HG02623 (cell line): ENCODE results near the gene MCM3.

Experiments used
- ATAC-seq: cut with Tn5 transposase; IDR thresholded peaks from one replicate; pipeline ENCODE4 v1.9.1; 2021; ENCODE audit warnings: moderate library complexity; ENCODE audit not compliant: unreplicated experiment

Gene MCM3

DNA sequence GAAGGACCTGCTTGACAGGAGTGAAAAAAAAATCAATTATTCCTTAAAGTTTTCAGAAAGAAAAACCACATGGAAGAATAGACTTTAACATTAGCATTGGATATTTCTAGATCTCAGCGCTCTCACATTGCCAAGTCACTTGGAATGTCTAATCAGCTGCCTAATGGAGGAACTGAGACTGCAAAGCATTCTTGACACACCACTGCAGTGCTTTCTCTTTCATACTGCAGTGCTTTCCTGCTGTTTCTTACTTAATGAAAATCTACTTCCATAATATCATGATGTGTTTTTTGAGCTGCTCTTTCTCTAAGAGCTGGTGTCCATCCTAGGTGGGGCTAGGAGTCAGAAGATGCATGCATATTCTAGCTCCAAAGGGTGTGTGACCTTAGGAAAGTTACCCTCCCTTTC, 20.4 kb upstream of the MCM3 start:
- peak; percentile 58 for ATAC-seq

GRCh38 chr6:52303178-52303577, 18.6 kb upstream of the MCM3 start:
- no peak for ATAC-seq

DNA sequence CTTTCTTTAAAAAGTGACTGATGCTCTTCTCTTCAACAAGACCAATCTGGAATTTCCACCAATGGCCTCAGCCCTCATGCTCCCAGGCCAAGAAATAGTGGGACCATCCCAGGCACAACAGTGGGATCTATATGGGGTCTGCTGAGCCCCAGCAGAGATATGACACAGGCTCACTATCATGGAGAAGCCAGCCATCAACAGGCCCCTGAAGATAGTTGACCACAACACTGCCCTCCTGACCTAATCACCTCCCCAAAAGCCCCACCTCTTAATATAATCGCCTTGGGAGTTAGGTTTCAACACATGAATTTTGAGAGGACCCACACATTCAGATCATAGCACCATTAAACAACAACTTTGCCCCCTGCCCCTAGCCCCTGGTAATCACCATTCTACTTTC, 16.8 kb upstream of the MCM3 start:
- no peak for ATAC-seq

DNA sequence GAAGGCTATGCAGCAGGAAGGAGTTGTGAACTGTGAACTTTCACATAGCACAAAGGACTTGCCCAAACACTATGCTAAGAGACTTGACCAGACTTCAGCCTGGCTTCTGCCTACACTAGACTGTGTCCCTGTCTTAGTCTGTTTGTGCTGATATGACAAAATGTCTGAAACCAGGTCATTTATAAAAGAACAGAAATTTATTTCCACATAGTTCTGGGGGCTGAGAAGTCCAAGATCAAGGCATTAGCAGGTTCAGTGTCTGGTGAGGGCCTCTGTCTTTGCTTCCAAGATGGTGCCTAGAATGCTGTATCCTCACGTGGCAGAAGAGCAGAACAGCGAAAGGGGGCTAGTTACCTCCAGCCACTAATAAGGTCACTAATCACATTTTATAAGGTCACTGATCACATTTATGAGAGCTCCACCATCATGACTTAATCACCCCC, 16.0 kb upstream of the MCM3 start:
- no peak for ATAC-seq

DNA sequence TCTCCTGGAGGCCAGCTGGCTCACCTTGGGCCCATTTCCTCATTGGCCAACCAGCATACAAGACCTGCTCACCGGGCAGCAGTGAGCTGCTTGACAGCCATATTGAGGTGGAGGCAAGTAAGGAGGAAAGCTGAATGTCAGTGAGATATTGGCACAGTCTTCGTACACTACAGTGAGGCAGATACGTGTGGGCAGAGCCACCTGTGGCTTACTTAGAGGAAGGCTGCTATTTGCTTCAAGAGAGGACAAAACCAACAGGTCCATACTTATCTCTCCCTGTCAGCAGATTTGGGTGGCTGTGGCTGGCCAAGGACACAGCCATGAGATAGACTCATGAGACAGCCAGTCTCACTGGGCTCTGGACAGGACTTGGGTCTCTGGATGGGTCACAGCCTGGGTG, 15.1 kb upstream of the MCM3 start:
- ATAC-seq, result no peak

GRCh38 chr6:52297433-52297832, 12.9 kb upstream of the MCM3 start:
- ATAC-seq, result no peak

GRCh38 chr6:52293067-52293466, 8.5 kb upstream of the MCM3 start:
- no peak for ATAC-seq

DNA sequence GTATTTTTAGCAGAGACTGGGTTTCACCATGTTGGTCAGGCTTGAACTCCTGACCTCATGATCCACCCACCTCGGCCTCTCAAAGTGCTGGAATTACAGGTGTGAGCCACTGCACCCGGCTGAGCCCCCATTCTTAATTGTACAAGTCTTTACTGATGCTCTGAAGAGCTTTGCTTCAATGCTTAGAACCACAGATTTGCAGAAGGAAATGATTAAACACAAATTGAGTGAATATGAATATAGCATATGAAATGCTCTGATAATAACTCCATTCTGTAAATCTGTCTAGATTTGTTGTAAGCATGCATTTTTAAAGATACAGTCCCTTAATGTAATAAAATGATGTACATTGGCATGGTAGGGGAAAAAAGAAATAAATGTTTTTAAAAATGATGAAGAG, 4.3 kb upstream of the MCM3 start:
- ATAC-seq, result no peak

DNA sequence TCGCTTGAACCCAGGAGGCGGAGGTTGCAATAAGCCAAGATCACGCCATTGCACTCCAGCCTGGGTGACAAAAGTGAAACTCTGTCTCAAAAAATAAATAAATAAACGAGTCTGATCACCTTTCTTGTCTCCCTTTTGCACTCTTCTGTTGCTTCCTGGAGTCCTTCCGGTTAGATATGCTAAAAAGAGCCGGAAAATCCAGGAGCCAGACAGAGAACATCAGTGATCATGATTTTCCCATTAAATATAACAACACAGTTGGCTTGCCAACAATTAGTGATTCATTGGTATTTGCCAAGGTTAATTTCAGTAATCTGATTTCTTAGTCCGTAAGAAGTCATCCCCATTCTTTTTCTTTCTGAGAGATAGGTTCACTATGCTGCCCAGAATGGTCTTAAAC, 3.7 kb upstream of the MCM3 start:
- ATAC-seq, result no peak

- ATAC-seq, result no peak
Observed at GRCh38 chr6:52286798-52287432, 2.4 kb upstream of the MCM3 start.

- ATAC-seq, result no peak
Observed at GRCh38 chr6:52285177-52286068, 881 bp upstream of the MCM3 start.

- ATAC-seq, result peak; percentile 0
Observed at GRCh38 chr6:52284131-52284459, 447 bp downstream of the MCM3 start.

DNA sequence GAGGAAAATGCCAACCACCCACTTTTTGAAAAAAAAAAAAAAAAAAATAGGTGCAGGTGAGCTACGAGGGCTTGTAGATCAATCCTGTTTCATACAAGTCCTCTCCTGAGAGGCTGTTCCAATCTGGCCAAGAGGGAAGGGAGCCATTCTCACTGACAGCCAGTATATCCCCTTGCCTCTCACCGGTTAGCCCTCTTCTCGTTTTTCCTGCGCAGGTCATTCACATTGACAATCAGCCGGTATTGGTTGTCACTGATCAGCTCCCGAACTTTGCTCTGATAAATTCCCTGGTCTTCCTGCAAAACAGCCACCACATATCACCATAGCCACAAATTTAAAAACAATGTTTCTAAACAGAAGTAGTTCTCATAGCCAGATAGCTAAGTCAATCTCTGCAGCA, 1.4 kb downstream of the MCM3 start:
- ATAC-seq, result no peak

- ATAC-seq, result no peak
Observed at GRCh38 chr6:52276130-52276529, 8.4 kb downstream of the MCM3 start.

DNA sequence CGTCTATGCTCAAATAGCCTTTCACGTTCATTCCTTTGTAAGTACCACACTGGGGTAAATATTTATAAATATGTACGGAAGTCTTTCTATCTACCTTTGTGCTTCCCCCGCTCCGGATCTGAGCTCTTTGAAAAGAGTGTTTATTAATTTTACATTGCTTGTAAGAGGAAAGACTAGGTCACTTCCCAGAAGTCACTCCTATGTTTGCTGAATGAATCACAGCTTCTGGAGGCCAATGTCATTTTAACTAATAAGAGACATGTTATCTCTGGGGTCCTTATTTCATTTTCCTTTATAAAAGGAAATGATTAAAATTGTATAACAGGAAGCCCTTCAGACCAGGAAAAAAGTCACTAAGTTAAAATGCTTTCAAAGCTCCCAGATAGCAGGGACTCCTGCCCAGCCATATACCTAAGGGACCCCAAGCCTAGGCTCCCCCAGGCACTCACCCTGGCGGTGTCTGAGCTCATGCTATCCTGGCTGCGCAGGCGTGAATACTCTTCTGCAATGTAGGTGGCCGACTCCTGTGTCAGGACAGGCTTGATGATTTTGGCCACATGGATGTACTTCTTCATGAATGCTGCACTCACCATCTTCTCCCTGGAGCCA, 12.6 kb downstream of the MCM3 start:
- no peak for ATAC-seq

DNA sequence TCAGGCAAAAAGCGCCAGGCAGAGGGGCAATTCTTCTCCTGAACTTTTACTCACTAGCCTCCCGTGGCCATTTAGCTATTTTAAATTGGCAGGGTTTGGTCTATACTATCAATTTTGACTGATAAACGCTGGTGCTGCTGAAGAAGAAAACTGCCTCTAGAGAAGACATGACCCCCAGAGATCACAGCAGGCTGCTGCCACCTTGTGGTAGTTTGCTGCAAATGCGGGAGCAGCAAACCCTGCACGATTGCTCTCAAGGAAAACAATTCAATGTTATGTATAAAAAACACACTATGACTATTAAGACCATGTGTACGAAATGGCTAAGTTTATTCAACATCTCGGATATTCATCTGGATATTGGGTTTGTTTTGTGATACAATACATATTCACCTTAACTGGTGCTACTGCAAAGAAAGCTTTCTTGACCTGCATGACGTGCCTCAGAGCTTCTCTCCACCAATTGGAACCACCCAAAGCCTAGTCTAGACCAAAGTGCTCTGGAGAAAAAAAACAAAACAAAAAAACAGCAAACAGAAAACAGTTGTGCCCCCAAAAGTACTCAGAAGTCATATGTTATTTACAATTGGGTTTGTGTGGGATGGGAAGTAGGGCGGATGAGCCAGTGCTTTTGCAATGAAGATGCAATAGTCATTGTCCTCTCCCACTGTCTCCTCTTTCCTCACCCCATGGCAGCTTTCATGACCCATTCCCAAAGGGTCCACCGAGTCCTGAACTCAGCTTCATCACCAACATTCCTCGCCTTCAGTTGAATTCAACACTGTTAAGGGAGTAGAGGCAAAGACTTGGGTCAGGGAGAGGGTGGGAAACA, 20.6 kb downstream of the MCM3 start:
- ATAC-seq, result peak; percentile 63

DNA sequence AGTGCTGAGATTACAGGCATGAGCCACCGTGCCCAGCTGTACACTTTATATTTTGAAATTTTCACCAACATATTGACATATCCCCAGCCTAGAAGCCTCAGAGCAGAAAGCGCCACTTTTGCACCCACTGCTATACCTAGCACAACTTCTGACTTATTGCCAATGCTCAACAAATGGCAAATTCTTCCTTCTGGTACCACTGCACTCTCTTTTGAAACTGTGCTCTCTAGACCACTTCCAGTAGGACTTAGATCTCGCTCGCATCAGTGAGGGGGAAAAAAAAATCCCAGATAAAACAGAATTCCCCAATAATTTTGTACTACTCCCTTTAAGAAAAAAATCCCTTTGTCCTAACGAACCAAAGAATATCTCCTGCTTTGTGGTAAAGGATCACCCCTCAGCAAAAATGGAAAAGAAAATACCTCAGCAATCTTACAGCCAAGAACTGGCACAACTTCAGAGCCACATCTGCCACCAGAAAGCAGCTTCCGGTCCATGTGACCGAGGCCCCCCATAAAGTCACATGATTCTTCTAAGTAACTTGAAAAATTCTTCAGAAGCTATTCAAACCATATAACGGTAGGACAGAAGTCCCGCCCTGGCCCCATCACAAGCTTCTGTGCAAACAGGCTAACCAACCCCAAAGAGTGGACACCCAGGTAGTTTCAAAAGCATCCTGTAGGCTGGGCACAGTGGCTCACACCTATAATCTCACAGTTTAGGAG, 21.8 kb downstream of the MCM3 start:
- no peak for ATAC-seq

DNA sequence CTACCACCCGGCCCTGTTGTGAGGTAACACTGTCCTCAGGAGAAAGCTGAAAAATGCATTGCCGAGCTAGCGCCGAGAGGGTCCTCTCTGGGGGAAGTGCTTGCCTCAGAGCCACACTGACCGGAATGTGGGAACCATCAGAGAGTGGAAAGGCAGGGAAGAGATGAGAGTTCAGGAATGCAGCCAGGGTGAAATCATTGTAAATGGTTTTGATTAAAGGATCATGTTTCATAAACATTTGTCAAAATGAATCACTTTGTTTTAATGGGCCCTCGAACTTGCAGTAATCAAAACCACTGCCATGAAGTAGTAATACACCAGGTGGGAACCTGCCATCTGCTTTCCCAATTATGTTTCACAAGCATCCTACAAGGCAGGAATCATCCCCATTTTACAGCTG, 23.3 kb downstream of the MCM3 start:
- no peak for ATAC-seq

DNA sequence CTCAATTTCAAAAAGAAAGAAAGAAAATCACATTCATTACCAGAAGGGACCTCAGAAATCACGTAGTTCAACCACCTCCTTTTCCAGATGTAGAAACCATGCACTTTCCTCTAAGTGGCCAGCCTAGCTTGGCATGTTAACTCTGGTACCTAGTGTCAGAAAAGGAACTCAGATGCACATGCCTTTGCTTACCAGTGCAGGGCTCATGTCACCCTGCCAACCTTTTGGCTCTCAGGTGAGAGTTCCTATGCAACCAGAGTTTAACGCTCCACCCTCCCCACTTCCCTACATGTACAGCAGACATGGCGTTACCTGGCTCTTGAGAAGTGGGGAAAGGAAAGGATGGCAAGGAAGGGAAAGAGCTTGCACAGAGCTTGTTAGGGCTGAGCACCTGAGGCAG, 23.9 kb downstream of the MCM3 start:
- ATAC-seq, result no peak

GRCh38 chr6:52255434-52255833, 29.1 kb downstream of the MCM3 start:
- ATAC-seq, result no peak
